SU-DHL-6 (cell line): ENCODE measurements around the gene RND1.

Experiments used
- CTCF ChIP-seq: fragments of 200-600 bp; sonication (generic); IDR thresholded peaks from one replicate; pipeline ENCODE4 v1.5.1; 2017; ENCODE audit warnings: antibody characterized with exemption, mild to moderate bottlenecking, low read length, moderate library complexity; ENCODE audit not compliant: insufficient read depth, poor library complexity, severe bottlenecking
- EZH2phosphoT487 ChIP-seq: fragments of 200-600 bp; sonication (generic), shearing (Covaris generic); conservative IDR thresholded peaks from 2 replicates; pipeline ENCODE4 v1.6.1; 2018; ENCODE audit warnings: mild to moderate bottlenecking, antibody characterized with exemption, low read length, moderate library complexity, mixed read lengths

- TF ChIP-seq CTCF, result no peak
- TF ChIP-seq EZH2phosphoT487, result no peak
These were observed 35.6 kb upstream of the RND1 start for GRCh38 chr12:48901278-48901677.
